D721Med (cell line): ENCODE data around the gene ZBTB12.

Source experiments
- DNase-seq: peaks from one replicate; pipeline ENCODE4 v3.0.0; 2011; ENCODE audit warnings: low spot score; ENCODE audit not compliant: insufficient read length
- FAIRE-seq: peaks from 2 replicates; lab custom pipeline; 2011; peaks lifted over from hg19 to GRCh38; lab: Jason Lieb, UNC
- TF ChIP-seq, protein P1 (sequence below): IDR thresholded peaks from 2 replicates; pipeline ENCODE4 v1.5.1; 2012; ENCODE audit warnings: mild to moderate bottlenecking, control low read depth; ENCODE audit not compliant: insufficient read depth; ENCODE audit errors: missing control alignments

ZBTB12 gene

DNA sequence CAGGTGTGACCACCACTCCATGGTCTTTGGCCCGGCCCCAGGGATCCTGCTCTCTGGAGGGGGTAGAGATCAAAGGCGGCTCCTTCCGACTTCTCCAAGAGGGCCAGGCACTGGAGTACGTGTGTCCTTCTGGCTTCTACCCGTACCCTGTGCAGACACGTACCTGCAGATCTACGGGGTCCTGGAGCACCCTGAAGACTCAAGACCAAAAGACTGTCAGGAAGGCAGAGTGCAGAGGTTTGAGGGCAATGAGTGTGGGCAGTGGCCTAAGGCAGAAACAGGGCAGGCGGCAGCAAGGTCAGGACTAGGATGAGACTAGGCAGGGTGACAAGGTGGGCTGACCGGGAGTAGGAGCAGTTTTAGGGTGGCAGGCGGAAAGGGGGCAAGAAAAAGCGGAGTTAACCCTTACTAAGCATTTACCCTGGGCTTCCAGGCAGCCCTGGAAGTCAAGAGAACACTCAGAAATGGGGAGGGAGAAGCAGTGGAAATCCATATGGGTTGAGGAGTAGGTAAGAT lies 44.5 kb upstream of the ZBTB12 start:
- FAIRE-seq, result no peak

DNA sequence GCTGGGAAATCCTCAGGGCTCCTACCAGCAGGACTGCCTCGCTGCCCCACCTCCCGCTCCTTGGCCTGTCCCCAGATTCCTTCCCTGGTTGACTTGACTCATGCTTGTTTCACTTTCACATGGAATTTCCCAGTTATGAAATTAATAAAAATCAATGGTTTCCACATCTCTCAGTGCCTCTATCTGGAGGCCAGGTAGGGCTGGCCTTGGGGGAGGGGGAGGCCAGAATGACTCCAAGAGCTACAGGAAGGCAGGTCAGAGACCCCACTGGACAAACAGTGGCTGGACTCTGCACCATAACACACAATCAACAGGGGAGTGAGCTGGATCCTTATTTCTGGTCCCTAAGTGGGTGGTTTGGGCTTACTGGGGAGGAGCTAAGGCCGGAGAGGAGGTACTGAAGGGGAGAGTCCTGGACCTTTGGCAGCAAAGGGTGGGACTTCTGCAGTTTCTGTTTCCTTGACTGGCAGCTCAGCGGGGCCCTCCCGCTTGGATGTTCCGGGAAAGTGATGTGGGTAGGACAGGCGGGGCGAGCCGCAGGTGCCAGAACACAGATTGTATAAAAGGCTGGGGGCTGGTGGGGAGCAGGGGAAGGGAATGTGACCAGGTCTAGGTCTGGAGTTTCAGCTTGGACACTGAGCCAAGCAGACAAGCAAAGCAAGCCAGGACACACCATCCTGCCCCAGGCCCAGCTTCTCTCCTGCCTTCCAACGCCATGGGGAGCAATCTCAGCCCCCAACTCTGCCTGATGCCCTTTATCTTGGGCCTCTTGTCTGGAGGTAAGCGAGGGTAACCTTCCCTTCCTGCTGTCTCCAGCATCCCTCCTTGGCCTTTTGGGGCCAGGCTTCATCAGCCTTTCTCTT lies 43.9 kb upstream of the ZBTB12 start, which contains the start of gene CFB:
TSS of gene CFB (plus strand) at position 589 of the 863 bp plus-strand sequence. CDS start at position 716, 127 bp downstream.
- TF ChIP-seq, protein P1, sequence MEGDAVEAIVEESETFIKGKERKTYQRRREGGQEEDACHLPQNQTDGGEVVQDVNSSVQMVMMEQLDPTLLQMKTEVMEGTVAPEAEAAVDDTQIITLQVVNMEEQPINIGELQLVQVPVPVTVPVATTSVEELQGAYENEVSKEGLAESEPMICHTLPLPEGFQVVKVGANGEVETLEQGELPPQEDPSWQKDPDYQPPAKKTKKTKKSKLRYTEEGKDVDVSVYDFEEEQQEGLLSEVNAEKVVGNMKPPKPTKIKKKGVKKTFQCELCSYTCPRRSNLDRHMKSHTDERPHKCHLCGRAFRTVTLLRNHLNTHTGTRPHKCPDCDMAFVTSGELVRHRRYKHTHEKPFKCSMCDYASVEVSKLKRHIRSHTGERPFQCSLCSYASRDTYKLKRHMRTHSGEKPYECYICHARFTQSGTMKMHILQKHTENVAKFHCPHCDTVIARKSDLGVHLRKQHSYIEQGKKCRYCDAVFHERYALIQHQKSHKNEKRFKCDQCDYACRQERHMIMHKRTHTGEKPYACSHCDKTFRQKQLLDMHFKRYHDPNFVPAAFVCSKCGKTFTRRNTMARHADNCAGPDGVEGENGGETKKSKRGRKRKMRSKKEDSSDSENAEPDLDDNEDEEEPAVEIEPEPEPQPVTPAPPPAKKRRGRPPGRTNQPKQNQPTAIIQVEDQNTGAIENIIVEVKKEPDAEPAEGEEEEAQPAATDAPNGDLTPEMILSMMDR, result no peak
- DNase-seq (no peak), FAIRE-seq (no peak)

More for the DNA sequence above, 44.5 kb upstream of the ZBTB12 start:
- TF ChIP-seq, protein P1, result no peak
- no peak for DNase-seq

DNA sequence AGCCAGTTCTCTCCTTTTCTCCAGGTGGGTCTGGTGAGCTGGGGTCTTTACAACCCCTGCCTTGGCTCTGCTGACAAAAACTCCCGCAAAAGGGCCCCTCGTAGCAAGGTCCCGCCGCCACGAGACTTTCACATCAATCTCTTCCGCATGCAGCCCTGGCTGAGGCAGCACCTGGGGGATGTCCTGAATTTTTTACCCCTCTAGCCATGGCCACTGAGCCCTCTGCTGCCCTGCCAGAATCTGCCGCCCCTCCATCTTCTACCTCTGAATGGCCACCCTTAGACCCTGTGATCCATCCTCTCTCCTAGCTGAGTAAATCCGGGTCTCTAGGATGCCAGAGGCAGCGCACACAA lies 43.2 kb upstream of the ZBTB12 start:
- TF ChIP-seq, protein P1, result no peak
- FAIRE-seq, result no peak
- no peak for DNase-seq

DNA sequence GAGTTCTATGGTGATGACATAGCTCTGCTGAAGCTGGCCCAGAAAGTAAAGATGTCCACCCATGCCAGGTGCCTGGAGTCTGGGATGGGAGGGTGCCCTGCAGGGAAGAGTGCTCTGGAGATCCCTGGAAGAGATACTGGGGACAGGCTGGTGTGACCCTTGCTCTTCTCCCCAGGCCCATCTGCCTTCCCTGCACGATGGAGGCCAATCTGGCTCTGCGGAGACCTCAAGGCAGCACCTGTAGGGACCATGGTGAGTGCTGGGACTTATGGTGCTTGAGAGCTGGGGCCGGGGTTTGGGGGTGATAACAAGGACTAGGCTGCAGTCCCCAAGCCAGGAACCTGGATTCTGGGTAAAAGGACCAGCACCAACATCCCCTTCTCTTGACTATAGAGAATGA lies 41.9 kb upstream of the ZBTB12 start:
- FAIRE-seq, result no peak
- TF ChIP-seq, protein P1, result no peak
- DNase-seq, result no peak

DNA sequence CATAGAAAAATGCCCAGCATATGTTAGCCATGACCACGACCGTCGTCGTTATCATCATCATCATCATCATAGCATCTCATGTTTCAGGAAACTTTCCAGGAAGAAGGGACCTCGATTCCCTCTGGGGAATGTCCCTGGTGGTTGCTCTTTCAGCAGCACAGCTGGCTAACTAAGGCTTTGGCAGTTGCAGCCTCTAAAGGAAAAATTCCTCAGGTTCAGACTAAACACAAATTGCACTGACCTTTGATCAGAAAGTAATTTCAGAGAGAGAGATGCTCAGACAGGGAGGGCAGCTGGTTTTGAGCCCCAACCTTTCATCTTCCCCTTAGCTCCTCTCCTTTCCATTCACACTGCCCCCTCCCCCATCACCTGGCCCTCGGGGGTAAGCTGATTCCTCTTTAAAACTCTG lies 38.4 kb upstream of the ZBTB12 start:
- DNase-seq (no peak), FAIRE-seq (no peak)

DNA sequence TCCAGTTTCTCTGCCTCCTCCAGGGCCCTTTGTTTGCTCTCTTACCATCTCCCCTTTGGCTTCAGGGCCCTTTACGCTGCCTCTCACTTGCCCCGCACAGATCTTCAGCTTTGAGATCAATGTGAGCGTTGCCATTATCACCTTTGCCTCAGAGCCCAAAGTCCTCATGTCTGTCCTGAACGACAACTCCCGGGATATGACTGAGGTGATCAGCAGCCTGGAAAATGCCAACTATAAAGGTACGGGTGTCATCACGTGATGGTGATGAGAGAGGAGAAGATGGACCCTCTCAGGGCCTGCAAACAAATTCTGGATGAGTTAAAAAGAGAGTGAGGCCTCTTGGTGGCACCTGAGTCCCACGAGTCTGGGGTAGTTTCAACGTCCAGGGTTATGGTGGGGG lies 33.9 kb upstream of the ZBTB12 start:
- FAIRE-seq, result no peak

More for the DNA sequence above, 38.4 kb upstream of the ZBTB12 start:
- TF ChIP-seq, protein P1, result no peak

DNA sequence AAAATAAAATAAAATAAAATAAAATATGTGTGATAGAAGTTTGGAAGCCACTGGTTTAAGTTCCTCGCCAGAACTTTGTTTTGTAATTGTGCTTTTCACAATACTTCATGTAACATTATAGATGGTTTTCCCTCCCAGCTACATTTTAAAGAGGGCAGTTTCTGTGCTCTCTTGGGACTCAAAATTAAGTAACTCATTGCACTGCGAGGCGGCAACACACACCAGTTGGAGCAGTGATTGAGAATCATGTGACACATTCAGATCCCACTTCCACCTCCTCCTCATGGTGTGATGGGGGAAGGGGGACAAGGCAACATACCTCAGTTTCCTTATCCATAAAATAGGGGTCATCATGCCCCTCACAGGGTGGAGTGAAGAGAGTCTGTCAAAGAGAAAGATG lies 33.1 kb upstream of the ZBTB12 start:
- DNase-seq (no peak), FAIRE-seq (no peak)
- TF ChIP-seq, protein P1, result no peak

More for the DNA sequence above, 33.9 kb upstream of the ZBTB12 start:
- DNase-seq, result no peak
- TF ChIP-seq, protein P1, result no peak
